Esophagus (tissue), 2 donors: ENCODE measurements around the gene ROR1. TPM values are rescaled to one million over a fixed set of nuclear protein-coding genes. Genes with fewer than 3 reads are reported as not detected.

ENCODE experiments used
- H3K27ac ChIP-seq, 2 donors: one replicate each; pipeline ENCODE4 v1.5.1; 2013; ENCODE audit warnings: low read depth in 2 of 2, mild to moderate bottlenecking in 2 of 2, inconsistent platforms in 1 of 2, low read length in 1 of 2, moderate library complexity in 1 of 2
- H3K27me3 ChIP-seq, 2 donors: one replicate each; pipeline ENCODE4 v1.6.1; 2013; ENCODE audit warnings: low read length in 2 of 2, control low read depth in 1 of 2, mild to moderate bottlenecking in 1 of 2; ENCODE audit not compliant: insufficient read depth in 2 of 2, control insufficient read depth in 1 of 2
- H3K36me3 ChIP-seq, 2 donors: one replicate each; pipeline ENCODE4 v1.6.1; 2013; ENCODE audit warnings: low read length in 1 of 2; ENCODE audit not compliant: control insufficient read depth in 2 of 2, insufficient read depth in 2 of 2
- H3K4me1 ChIP-seq, 2 donors: one replicate each; pipeline ENCODE4 v1.6.1; 2013; ENCODE audit warnings: low read length in 1 of 2; ENCODE audit not compliant: control insufficient read depth in 2 of 2, insufficient read depth in 2 of 2
- H3K4me3 ChIP-seq, 2 donors: one replicate each; pipeline ENCODE4 v1.5.1; 2013; ENCODE audit warnings: low read length in 2 of 2, mild to moderate bottlenecking in 2 of 2, low read depth in 1 of 2, moderate library complexity in 1 of 2
- H3K9me3 ChIP-seq, 2 donors: one replicate each; pipeline ENCODE4 v1.6.1; 2013; ENCODE audit warnings: mild to moderate bottlenecking in 2 of 2, low read depth in 1 of 2, low read length in 1 of 2, moderate library complexity in 1 of 2; ENCODE audit not compliant: control insufficient read depth in 2 of 2, insufficient read depth in 1 of 2
- WGBS, 2 donors: extraction: QIAGEN DNeasy Blood & Tissue Kit; methylation state at CpG; one replicate each; pipeline ENCODE4 v1.1.7; 2013; 5-methylcytosine and 5-hydroxymethylcytosine counted together
- polyA plus RNA-seq, 2 donors: library from polyadenylated mRNA; stranded (reverse); fragments of 200-250 nt; gene quantifications; one replicate each; pipeline ENCODE4 v1.2.3, GENCODE V29; 2013
- donor health status: healthy with polysubstance abuse.
- donor health status: Bipolar disorder and iron deficiency.

ROR1 gene
- polyA plus RNA-seq, 2 donors: 1.1 to 1.9 TPM

GRCh38 chr1:64072089-64072793 is 298.4 kb downstream of the ROR1 start:
- H3K27me3 ChIP-seq: no peaks in the 10 kb centered on the region
- H3K9me3 ChIP-seq: no peaks in the 10 kb centered on the region
- no peak overlapping the region for H3K27ac ChIP-seq
- H3K4me1 ChIP-seq: peaks cover 0 to 6% of the 10 kb centered on the region in 2 donors
- H3K4me3 ChIP-seq: no peak overlapping the region
- 39 to 49% methylated on average over 5 of the region's 5 CpGs for WGBS, 2 donors
- H3K36me3 ChIP-seq: no peaks in the 10 kb centered on the region

DNA sequence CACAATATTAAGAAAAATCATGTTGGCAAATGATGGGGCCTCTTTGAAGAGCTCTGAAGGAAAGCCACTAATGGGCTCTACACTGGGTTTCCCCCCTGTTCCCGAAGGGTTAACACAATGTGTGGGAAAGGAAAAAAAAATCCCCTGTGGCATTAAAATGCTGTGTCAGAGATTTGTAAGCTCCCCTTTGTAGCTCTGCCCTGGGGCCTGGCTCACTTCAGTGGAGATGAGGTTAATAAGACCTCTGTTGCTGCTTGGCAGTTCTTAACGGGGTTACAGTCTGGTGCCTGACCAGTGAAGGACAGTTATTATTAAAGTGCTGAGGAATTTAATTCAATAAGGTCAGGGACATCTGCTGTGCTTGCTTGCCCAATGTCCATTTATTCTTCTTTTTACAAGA is 299.9 kb downstream of the ROR1 start:
- no peaks in the 10 kb centered on the region for H3K9me3 ChIP-seq
- H3K27ac ChIP-seq: no peak overlapping the region
- WGBS, 2 donors: 23 to 33% methylated on average over 2 of the region's 2 CpGs
- H3K27me3 ChIP-seq: no peaks in the 10 kb centered on the region
- H3K4me3 ChIP-seq: no peak overlapping the region
- H3K36me3 ChIP-seq: no peaks in the 10 kb centered on the region
- H3K4me1 ChIP-seq: peaks cover 0 to 9% of the 10 kb centered on the region in 2 donors

- Histone ChIP-seq H3K4me1 (peaks cover 0 to 9% of the 10 kb centered on the region in 2 donors), H3K36me3 (no peaks in the 10 kb centered on the region), H3K9me3 (no peaks in the 10 kb centered on the region), H3K27me3 (no peaks in the 10 kb centered on the region), H3K4me3 (no peak overlapping the region), H3K27ac (no peak overlapping the region)
- 42 to 54% methylated on average over 4 of the region's 4 CpGs for WGBS, 2 donors
Measured at GRCh38 chr1:64074767-64075166, 300.9 kb downstream of the ROR1 start.

- no peak overlapping the region for H3K4me3 ChIP-seq
- peaks cover 0 to 9% of the 10 kb centered on the region in 2 donors for H3K4me1 ChIP-seq
- H3K36me3 ChIP-seq: no peaks in the 10 kb centered on the region
- H3K27ac ChIP-seq: no peak overlapping the region
- no peaks in the 10 kb centered on the region for H3K9me3 ChIP-seq
- no peaks in the 10 kb centered on the region for H3K27me3 ChIP-seq
- 49 to 53% methylated on average over 8 of the region's 8 CpGs for whole genome bisulfite sequencing, 2 donors
Measured at GRCh38 chr1:64077281-64077940, 303.6 kb downstream of the ROR1 start.

GRCh38 chr1:64080941-64081562 is 307.2 kb downstream of the ROR1 start:
- no peak overlapping the region for H3K27ac ChIP-seq
- peaks cover 0 to 4% of the 10 kb centered on the region in 2 donors for H3K4me1 ChIP-seq
- H3K36me3 ChIP-seq: no peaks in the 10 kb centered on the region
- no peaks in the 10 kb centered on the region for H3K9me3 ChIP-seq
- no peaks in the 10 kb centered on the region for H3K27me3 ChIP-seq
- no peak overlapping the region for H3K4me3 ChIP-seq
- WGBS, 2 donors: 73 to 83% methylated on average over 3 of the region's 3 CpGs

- Histone ChIP-seq H3K27ac (no peak overlapping the region), H3K27me3 (no peaks in the 10 kb centered on the region), H3K4me3 (no peak overlapping the region), H3K9me3 (no peaks in the 10 kb centered on the region), H3K36me3 (no peaks in the 10 kb centered on the region), H3K4me1 (peaks cover 0 to under 1% of the 10 kb centered on the region in 2 donors)
- 75 to 95% methylated on average over 3 of the region's 3 CpGs for WGBS, 2 donors
Measured at GRCh38 chr1:64082459-64082858, 308.6 kb downstream of the ROR1 start.

DNA sequence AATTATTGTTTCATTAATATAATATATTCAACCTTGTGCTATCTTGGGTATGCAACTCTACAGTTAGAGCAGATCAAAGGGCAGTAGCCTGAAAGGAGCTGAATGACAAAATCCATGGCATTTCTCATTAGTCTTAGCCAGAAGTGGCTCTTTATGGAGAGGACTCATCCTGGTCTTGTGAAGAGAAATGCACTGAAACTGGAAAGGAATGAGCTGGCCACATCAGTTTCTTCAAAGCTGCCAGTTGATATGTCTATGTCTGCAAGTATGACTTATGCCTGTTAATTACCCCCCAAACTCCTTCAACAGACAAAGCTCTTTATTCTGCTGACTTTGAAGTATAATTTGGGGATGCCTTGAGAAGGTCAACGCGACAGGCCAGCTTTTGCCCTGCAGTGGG is 310.6 kb downstream of the ROR1 start:
- Histone ChIP-seq H3K4me3 (no peak overlapping the region), H3K27ac (no peak overlapping the region), H3K36me3 (no peaks in the 10 kb centered on the region), H3K27me3 (no peaks in the 10 kb centered on the region), H3K4me1 (no peaks in the 10 kb centered on the region), H3K9me3 (no peaks in the 10 kb centered on the region)
- WGBS, 2 donors: 58 to 76% methylated on average over 2 of the region's 2 CpGs

GRCh38 chr1:64087768-64088167 is 314.0 kb downstream of the ROR1 start:
- Histone ChIP-seq H3K4me1 (no peaks in the 10 kb centered on the region), H3K27me3 (no peaks in the 10 kb centered on the region), H3K36me3 (no peaks in the 10 kb centered on the region), H3K9me3 (no peaks in the 10 kb centered on the region), H3K27ac (no peak overlapping the region), H3K4me3 (no peak overlapping the region)
- 24 to 47% methylated on average over 2 of the region's 2 CpGs for WGBS, 2 donors

- H3K36me3 ChIP-seq: no peaks in the 10 kb centered on the region
- H3K4me3 ChIP-seq: no peak overlapping the region
- H3K9me3 ChIP-seq: no peaks in the 10 kb centered on the region
- H3K27ac ChIP-seq: no peak overlapping the region
- WGBS, 2 donors: 77 to 83% methylated on average over 3 of the region's 3 CpGs
- no peaks in the 10 kb centered on the region for H3K27me3 ChIP-seq
- no peaks in the 10 kb centered on the region for H3K4me1 ChIP-seq
Measured at GRCh38 chr1:64090436-64090835, 316.6 kb downstream of the ROR1 start.
